Neural progenitor cell (in vitro differentiated cells): ENCODE results near the gene CPOX. TPM values are rescaled to one million over a fixed set of nuclear protein-coding genes. Genes with fewer than 3 reads are reported as not detected.

Source experiments
- DNase-seq: peaks from one replicate; pipeline ENCODE4 v3.0.0-alpha.2; 2016; ENCODE audit warnings: low spot score
- H2AFZ ChIP-seq: fragments of 200-600 bp; sonication (generic); replicated peaks from 2 replicates; pipeline ENCODE4 v1.6.1; 2016; ENCODE audit warnings: antibody characterized with exemption
- H3F3A ChIP-seq: fragments of 200-600 bp; sonication (generic); 2 replicates; pipeline ENCODE4 v1.6.1; 2016; ENCODE audit warnings: antibody characterized with exemption, low read depth
- H3K27ac ChIP-seq: fragments of 200-600 bp; sonication (generic); 2 replicates; pipeline ENCODE4 v1.5.1; 2016; ENCODE audit warnings: mild to moderate bottlenecking
- H3K27me3 ChIP-seq: fragments of 200-600 bp; sonication (generic); 2 replicates; pipeline ENCODE4 v1.6.1; 2016; ENCODE audit warnings: mild to moderate bottlenecking, moderate library complexity
- H3K36me3 ChIP-seq: fragments of 200-600 bp; sonication (generic); 2 replicates; pipeline ENCODE4 v1.5.1; 2016
- H3K4me1 ChIP-seq: fragments of 200-600 bp; sonication (generic); 2 replicates; pipeline ENCODE4 v1.6.1; 2016; ENCODE audit warnings: mixed run types
- H3K4me2 ChIP-seq: fragments of 200-600 bp; sonication (generic); 2 replicates; pipeline ENCODE4 v1.6.1; 2016
- H3K4me3 ChIP-seq: fragments of 200-600 bp; sonication (generic); 2 replicates; pipeline ENCODE4 v1.5.1; 2016
- H3K79me2 ChIP-seq: fragments of 200-600 bp; sonication (generic); 2 replicates; pipeline ENCODE4 v1.6.1; 2016; ENCODE audit warnings: low read depth
- H3K9ac ChIP-seq: fragments of 200-600 bp; sonication (generic); 2 replicates; pipeline ENCODE4 v1.6.1; 2016
- H3K9me3 ChIP-seq: fragments of 200-600 bp; sonication (generic); 2 replicates; pipeline ENCODE4 v1.5.1; 2016; ENCODE audit warnings: low read depth
- H4K20me1 ChIP-seq: fragments of 200-600 bp; sonication (generic); 2 replicates; pipeline ENCODE4 v1.6.1; 2016; ENCODE audit warnings: low read depth
- H3K27ac Mint-ChIP-seq: 3 replicates; pipeline ENCODE4 v1.8.0; 2021; ENCODE audit warnings: mixed read lengths
- H3K27me3 Mint-ChIP-seq: 2 replicates; pipeline ENCODE4 v1.8.0; 2022; ENCODE audit warnings: low read depth, mild to moderate bottlenecking, inconsistent platforms, moderate library complexity, mixed read lengths; ENCODE audit not compliant: insufficient read depth
- H3K36me3 Mint-ChIP-seq: 3 replicates; pipeline ENCODE4 v1.8.0; 2021; ENCODE audit warnings: mixed read lengths
- H3K4me1 Mint-ChIP-seq: 3 replicates; pipeline ENCODE4 v1.8.0; 2021; ENCODE audit warnings: mixed read lengths
- H3K4me3 Mint-ChIP-seq: 3 replicates; pipeline ENCODE4 v1.8.0; 2021; ENCODE audit warnings: mild to moderate bottlenecking, moderate library complexity, mixed read lengths
- H3K9me3 Mint-ChIP-seq: 3 replicates; pipeline ENCODE4 v1.8.0; 2020; ENCODE audit warnings: mixed read lengths
- CTCF ChIP-seq: fragments of 200-600 bp; sonication (generic); IDR thresholded peaks from 2 replicates; pipeline ENCODE4 v1.5.1; 2017; ENCODE audit warnings: antibody characterized with exemption, mild to moderate bottlenecking
- EZH2 ChIP-seq: fragments of 200-600 bp; sonication (generic); IDR thresholded peaks from 2 replicates; pipeline ENCODE4 v1.6.1; 2017; ENCODE audit warnings: antibody characterized with exemption, mild to moderate bottlenecking, moderate library complexity
- EZH2phosphoT487 ChIP-seq: fragments of 200-600 bp; sonication (generic); IDR thresholded peaks from 2 replicates; pipeline ENCODE4 v1.6.1; 2017; ENCODE audit warnings: antibody characterized with exemption
- total RNA-seq: library from RNA; depleted of rRNA; stranded (reverse); fragments of >200 nt; gene quantifications from 2 replicates; pipeline ENCODE4 v1.2.3, GENCODE V29; 2015; ENCODE audit warnings: low replicate concordance

CPOX gene
- total RNA-seq, 1 donor from 2014 or later: 31.3 TPM

- Histone ChIP-seq H2AFZ (no peak overlapping the region), H3F3A (no peaks in the 10 kb centered on the region), H3K36me3 (peaks cover 5% of the 10 kb centered on the region), H3K4me2 (no peak overlapping the region), H4K20me1 (peaks cover 14% of the 10 kb centered on the region), H3K4me3 (no peak overlapping the region), H3K27ac (no peak overlapping the region), H3K4me1 (peaks cover 12% of the 10 kb centered on the region), H3K9ac (no peak overlapping the region), H3K79me2 (peaks cover 11% of the 10 kb centered on the region), H3K27me3 (no peaks in the 10 kb centered on the region), H3K9me3 (no peaks in the 10 kb centered on the region)
- DNase-seq: no peak
- TF ChIP-seq CTCF: no peak
- no peak for TF ChIP-seq EZH2phosphoT487
- no peak for TF ChIP-seq EZH2
- Mint-ChIP-seq H3K9me3 (no peaks in the 10 kb centered on the region), H3K4me1 (peaks cover 21% of the 10 kb centered on the region), H3K27me3 (no peaks in the 10 kb centered on the region), H3K36me3 (peaks cover 32% of the 10 kb centered on the region), H3K4me3 (no peak overlapping the region), H3K27ac (no peak overlapping the region)
These were observed 5.8 kb downstream of the CPOX start for GRCh38 chr3:98587654-98588053.

- Mint-ChIP-seq H3K9me3 (no peaks in the 10 kb centered on the region), H3K36me3 (peaks cover 31% of the 10 kb centered on the region), H3K27me3 (no peaks in the 10 kb centered on the region), H3K27ac (no peak overlapping the region), H3K4me3 (no peak overlapping the region), H3K4me1 (peaks cover 7% of the 10 kb centered on the region)
- TF ChIP-seq EZH2phosphoT487: no peak
- no peak for TF ChIP-seq EZH2
- no peak for TF ChIP-seq CTCF
- Histone ChIP-seq H3K4me1 (no peaks in the 10 kb centered on the region), H3K36me3 (peaks cover 5% of the 10 kb centered on the region), H2AFZ (no peak overlapping the region), H4K20me1 (no peaks in the 10 kb centered on the region), H3K4me2 (no peak overlapping the region), H3K9ac (no peak overlapping the region), H3K27me3 (no peaks in the 10 kb centered on the region), H3K9me3 (no peaks in the 10 kb centered on the region), H3K27ac (no peak overlapping the region), H3K4me3 (no peak overlapping the region), H3F3A (no peaks in the 10 kb centered on the region), H3K79me2 (no peaks in the 10 kb centered on the region)
- no peak for DNase-seq
These were observed 8.9 kb downstream of the CPOX start for GRCh38 chr3:98584547-98584946.

- no peak for DNase-seq
- Mint-ChIP-seq H3K27ac (no peak overlapping the region), H3K4me1 (peaks cover 7% of the 10 kb centered on the region), H3K4me3 (no peak overlapping the region), H3K27me3 (no peaks in the 10 kb centered on the region), H3K9me3 (no peaks in the 10 kb centered on the region), H3K36me3 (peaks cover 27% of the 10 kb centered on the region)
- TF ChIP-seq EZH2 (no peak), EZH2phosphoT487 (no peak), CTCF (no peak)
- no peaks in the 10 kb centered on the region for H3F3A ChIP-seq
- no peak overlapping the region for H2AFZ ChIP-seq
- peaks cover 5% of the 10 kb centered on the region for H3K36me3 ChIP-seq
- H3K27ac ChIP-seq: no peak overlapping the region
- H3K9ac ChIP-seq: no peak overlapping the region
- H3K79me2 ChIP-seq: no peaks in the 10 kb centered on the region
- H4K20me1 ChIP-seq: no peaks in the 10 kb centered on the region
- H3K27me3 ChIP-seq: no peaks in the 10 kb centered on the region
- H3K4me1 ChIP-seq: no peaks in the 10 kb centered on the region
- H3K4me2 ChIP-seq: no peak overlapping the region
- no peak overlapping the region for H3K4me3 ChIP-seq
- no peaks in the 10 kb centered on the region for H3K9me3 ChIP-seq
These were observed 9.6 kb downstream of the CPOX start for GRCh38 chr3:98583766-98584165.

- no peaks in the 10 kb centered on the region for H3F3A ChIP-seq
- no peak overlapping the region for H3K4me2 ChIP-seq
- H3K4me1 ChIP-seq: no peaks in the 10 kb centered on the region
- Mint-ChIP-seq H3K36me3 (peaks cover 24% of the 10 kb centered on the region), H3K27ac (no peak overlapping the region), H3K4me3 (no peak overlapping the region), H3K4me1 (peaks cover 7% of the 10 kb centered on the region), H3K27me3 (no peaks in the 10 kb centered on the region), H3K9me3 (no peaks in the 10 kb centered on the region)
- no peaks in the 10 kb centered on the region for H3K9me3 ChIP-seq
- H3K9ac ChIP-seq: no peak overlapping the region
- H3K36me3 ChIP-seq: peaks cover 2% of the 10 kb centered on the region
- no peak for DNase-seq
- no peak overlapping the region for H2AFZ ChIP-seq
- no peak overlapping the region for H3K27ac ChIP-seq
- H3K4me3 ChIP-seq: no peak overlapping the region
- TF ChIP-seq EZH2phosphoT487 (no peak), EZH2 (no peak), CTCF (no peak)
- H3K27me3 ChIP-seq: no peaks in the 10 kb centered on the region
- no peaks in the 10 kb centered on the region for H4K20me1 ChIP-seq
- H3K79me2 ChIP-seq: no peaks in the 10 kb centered on the region
These were observed 11.4 kb downstream of the CPOX start for GRCh38 chr3:98582042-98582441.
